ENCODE measurements around the gene RCAN1.
"Not testable (repeated sequence)": the region's sequence is repeated elsewhere in the genome, so short reads cannot be mapped to it uniquely, and the experiment has no call there.

The RCAN1 gene

GRCh38 chr21:34504595-34504994 is 110.3 kb downstream of the RCAN1 start:
- no peak for DNase-seq (ENCODE audit: low read depth)
- H3K4me3 ChIP-seq (ENCODE audit: low read depth, low read length) = no peak overlapping the region
- TF ChIP-seq MYC (IDR thresholded peaks at IDR 0.05; ENCODE audit: low read depth, low read length) = no peak
- TF ChIP-seq POLR2A (IDR thresholded peaks at IDR 0.05; ENCODE audit: extremely low read depth, insufficient read length) = no peak
- no peak for TF ChIP-seq CTCF (IDR thresholded peaks at IDR 0.05; ENCODE audit: low read depth, low read length)
- no peak for TF ChIP-seq MAX (IDR thresholded peaks at IDR 0.05; ENCODE audit: low read depth, low read length)

GRCh38 chr21:34502480-34503106 is 112.3 kb downstream of the RCAN1 start:
- no peak overlapping the region for H3K4me3 ChIP-seq (ENCODE audit: low read depth, low read length)
- no peak for DNase-seq (ENCODE audit: low read depth)
- no peak for TF ChIP-seq MYC (IDR thresholded peaks at IDR 0.05; ENCODE audit: low read depth, low read length)
- no peak for TF ChIP-seq MAX (IDR thresholded peaks at IDR 0.05; ENCODE audit: low read depth, low read length)
- no peak for TF ChIP-seq CTCF (IDR thresholded peaks at IDR 0.05; ENCODE audit: low read depth, low read length)
- TF ChIP-seq POLR2A (IDR thresholded peaks at IDR 0.05; ENCODE audit: extremely low read depth, insufficient read length) = no peak

GRCh38 chr21:34501716-34502115 is 113.2 kb downstream of the RCAN1 start:
- DNase-seq (ENCODE audit: low read depth) = no peak
- no peak for TF ChIP-seq MAX (IDR thresholded peaks at IDR 0.05; ENCODE audit: low read depth, low read length)
- no peak overlapping the region for H3K4me3 ChIP-seq (ENCODE audit: low read depth, low read length)

GRCh38 chr21:34500191-34500590 is 114.7 kb downstream of the RCAN1 start:
- TF ChIP-seq POLR2A (IDR thresholded peaks at IDR 0.05; ENCODE audit: extremely low read depth, insufficient read length) (no peak), MYC (IDR thresholded peaks at IDR 0.05; ENCODE audit: low read depth, low read length) (no peak), MAX (IDR thresholded peaks at IDR 0.05; ENCODE audit: low read depth, low read length) (no peak), CTCF (IDR thresholded peaks at IDR 0.05; ENCODE audit: low read depth, low read length) (no peak)
- no peak overlapping the region for H3K4me3 ChIP-seq (ENCODE audit: low read depth, low read length)
- no peak for DNase-seq (ENCODE audit: low read depth)

- no peak overlapping the region for H3K4me3 ChIP-seq (ENCODE audit: low read depth, low read length)
- TF ChIP-seq MAX (IDR thresholded peaks at IDR 0.05; ENCODE audit: low read depth, low read length) (no peak), MYC (IDR thresholded peaks at IDR 0.05; ENCODE audit: low read depth, low read length) (no peak), POLR2A (IDR thresholded peaks at IDR 0.05; ENCODE audit: extremely low read depth, insufficient read length) (no peak), CTCF (IDR thresholded peaks at IDR 0.05; ENCODE audit: low read depth, low read length) (no peak)
- DNase-seq (ENCODE audit: low read depth) = no peak
These were observed 115.8 kb downstream of the RCAN1 start for GRCh38 chr21:34499116-34499515.

- DNase-seq (ENCODE audit: low read depth) = no peak
- no peak overlapping the region for H3K4me3 ChIP-seq (ENCODE audit: low read depth, low read length)
- TF ChIP-seq POLR2A (IDR thresholded peaks at IDR 0.05; ENCODE audit: extremely low read depth, insufficient read length) (no peak), CTCF (IDR thresholded peaks at IDR 0.05; ENCODE audit: low read depth, low read length) (no peak), MAX (IDR thresholded peaks at IDR 0.05; ENCODE audit: low read depth, low read length) (no peak), MYC (IDR thresholded peaks at IDR 0.05; ENCODE audit: low read depth, low read length) (no peak)
These were observed 116.3 kb downstream of the RCAN1 start for GRCh38 chr21:34498623-34499022.

GRCh38 chr21:34483854-34484253 is 131.1 kb downstream of the RCAN1 start:
- DNase-seq (ENCODE audit: low read depth); H3K4me3 ChIP-seq (ENCODE audit: low read depth, low read length): not testable (repeated sequence)

- DNase-seq (ENCODE audit: low read depth); H3K4me3 ChIP-seq (ENCODE audit: low read depth, low read length): not testable (repeated sequence)
These were observed 131.5 kb downstream of the RCAN1 start for GRCh38 chr21:34483435-34483834.

- not testable (repeated sequence) for H3K4me3 ChIP-seq (ENCODE audit: low read depth, low read length); DNase-seq (ENCODE audit: low read depth)
These were observed 147.6 kb downstream of the RCAN1 start for GRCh38 chr21:34467333-34467732.

Measured in NB4 (cell line).